IPS-11a (cell line): ENCODE results near the gene LRCH1.

Experiments used
- H3K4me3 ChIP-seq: one replicate; pipeline ENCODE4 v1.5.1; 2013; ENCODE audit warnings: low read depth, low read length, control low read depth

Gene LRCH1

DNA sequence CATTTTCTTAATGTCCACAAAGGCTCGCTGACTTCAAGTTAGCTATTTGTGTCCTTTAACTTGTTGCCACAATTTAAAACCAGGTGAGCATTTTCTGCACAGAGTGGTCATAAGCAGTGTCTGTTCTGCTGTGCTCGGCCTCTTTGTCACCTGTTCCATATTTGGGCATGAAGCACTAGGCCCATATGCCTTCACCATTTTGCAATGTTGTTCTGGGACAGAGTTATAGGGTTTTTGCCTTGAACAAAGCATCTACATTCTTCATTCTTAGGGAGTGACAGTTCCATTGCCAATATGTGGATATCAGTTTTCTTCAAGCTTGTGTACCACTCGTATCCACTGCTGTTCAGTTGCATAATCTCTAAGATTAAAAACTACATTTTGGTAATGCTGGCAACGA is 56.1 kb downstream of the LRCH1 start:
- H3K4me3 ChIP-seq: no peak overlapping the region

DNA sequence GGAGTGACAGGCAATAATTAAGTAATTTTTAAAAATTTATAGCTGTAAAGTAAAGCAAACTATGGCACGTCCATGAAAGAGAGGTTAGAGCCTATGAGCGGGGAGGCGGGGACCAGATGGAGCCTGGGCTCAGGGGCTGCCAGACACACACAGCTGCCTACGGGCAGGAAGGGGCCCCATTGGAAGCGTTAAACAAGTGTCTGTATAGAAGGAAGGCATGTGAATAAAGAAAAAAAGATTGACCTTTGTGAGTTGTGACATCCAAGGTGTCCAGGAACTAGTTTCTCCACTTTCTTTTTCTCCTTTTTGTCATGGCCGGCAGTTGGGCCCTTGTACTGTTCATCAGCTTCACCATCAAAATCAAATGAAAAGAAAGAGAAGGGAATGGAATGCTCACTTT is 56.8 kb downstream of the LRCH1 start:
- H3K4me3 ChIP-seq: no peak overlapping the region

DNA sequence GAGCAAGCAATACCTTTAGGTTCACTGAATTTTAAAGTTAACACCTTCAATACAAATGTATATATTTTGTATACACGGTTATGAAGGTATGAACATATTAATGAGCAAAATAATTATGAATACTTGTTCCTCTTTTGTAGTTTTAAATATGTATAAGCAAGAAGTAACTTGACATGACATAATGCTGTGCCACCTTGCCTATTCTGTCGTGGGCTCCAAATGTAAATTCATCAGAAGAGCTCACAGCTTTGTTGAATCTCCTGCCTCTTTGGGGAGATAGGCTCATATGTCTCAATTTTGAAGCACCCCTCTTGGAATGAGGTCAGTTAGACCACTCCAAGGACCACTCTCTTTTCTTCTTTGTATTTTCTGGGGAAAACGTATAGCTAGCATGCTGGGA is 59.3 kb downstream of the LRCH1 start:
- H3K4me3 ChIP-seq: no peak overlapping the region

DNA sequence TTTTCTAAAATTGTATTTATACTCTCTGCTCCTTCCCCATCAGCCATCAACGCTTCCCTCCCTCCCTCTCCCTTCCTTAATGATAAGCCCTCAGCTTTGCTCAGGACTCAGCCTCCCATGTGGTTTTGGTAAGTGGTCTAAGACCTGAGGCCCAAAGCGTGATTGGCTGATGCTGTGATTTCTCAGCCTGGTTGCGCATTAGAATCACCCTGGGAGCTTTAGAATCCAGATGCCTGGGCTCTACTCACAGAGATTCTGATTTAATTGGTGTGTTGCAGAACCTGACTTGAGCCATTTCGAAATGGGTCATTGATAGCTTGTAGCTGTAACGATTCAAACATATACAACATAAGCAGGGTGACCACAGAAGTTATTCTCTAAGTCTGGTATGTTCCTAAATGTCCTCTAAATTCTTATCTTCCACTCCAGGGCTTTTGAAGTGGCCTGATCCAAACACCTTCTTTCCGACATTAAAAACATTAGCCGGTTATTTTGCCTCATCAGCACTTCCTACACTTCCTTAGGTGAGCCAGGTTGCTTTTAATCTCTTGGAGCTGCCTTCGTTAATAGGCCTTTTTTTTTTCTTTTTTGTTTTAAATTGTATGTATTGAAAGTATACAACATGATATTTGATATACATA is 60.6 kb downstream of the LRCH1 start:
- no peak overlapping the region for H3K4me3 ChIP-seq

DNA sequence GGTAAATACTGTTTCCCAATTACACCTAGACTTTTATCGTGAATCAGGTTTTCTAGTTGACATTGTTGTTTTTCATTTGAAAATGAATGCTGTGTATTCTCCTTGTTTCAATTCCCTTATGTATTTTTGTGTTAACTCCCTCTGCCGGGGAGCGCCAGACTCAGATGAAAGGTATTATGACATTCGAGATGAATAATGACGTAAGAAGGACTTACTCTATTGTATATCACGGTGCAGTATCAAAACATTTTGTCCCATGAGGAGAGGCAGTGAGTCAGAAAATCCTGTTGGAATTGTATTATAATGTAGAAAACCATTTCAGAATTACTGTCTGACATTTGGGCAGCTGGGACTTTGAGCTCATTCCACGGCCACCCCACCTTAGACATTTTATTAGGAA is 61.6 kb downstream of the LRCH1 start:
- H3K4me3 ChIP-seq: no peak overlapping the region

DNA sequence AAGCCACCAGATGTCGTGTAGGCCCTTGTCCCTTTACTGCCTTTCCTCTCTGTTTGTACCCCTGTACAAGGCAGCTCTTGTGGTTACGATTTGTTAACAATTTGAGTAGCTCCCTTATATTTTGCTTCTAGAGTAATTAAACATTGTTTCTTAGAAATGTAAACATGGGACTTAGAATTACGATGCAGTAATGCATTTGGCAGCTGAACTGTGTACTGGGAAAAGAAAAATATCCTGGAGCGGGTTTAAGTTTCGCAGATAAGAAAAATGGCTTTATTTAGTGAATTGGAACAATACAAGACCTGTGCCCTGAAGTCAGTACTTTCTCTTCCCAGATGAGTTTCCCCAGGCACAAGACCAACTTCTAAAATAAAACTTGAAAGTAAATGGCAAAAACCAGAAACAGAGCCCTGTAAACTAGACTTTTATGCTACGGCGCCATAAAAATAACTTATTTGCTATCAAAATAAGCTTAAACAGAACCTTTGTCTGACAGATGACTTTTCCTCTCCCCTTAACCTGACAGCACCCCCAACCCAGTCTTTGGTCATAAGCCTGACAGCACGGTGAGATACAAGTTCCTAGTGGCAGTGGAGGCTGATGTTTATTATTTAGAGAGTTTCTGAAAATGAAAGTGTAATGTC is 63.0 kb downstream of the LRCH1 start:
- H3K4me3 ChIP-seq: no peak overlapping the region

DNA sequence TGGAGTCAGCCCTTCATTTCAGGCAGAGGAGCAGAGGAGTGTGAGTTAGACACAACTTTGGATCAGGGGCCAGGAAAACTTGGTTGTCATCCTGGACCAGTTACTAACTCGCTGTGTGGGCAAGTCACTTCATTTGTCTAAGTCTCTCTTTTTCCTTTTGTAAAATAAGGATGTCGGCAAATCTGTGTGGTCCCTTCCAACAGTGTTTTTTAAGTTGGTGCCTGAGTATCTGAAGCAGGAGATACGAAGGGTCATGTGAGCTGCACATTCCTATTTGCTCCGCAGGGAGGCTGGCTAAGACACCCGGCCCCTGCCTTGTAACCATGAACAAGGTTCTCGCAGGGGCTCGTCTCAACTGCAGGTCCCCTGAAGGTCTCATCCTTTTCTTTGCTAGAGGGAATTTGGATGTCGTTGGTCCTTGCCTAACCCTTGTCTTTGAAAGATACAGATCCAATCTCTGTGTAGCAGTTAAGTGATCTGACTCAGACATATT is 64.3 kb downstream of the LRCH1 start:
- H3K4me3 ChIP-seq: no peak overlapping the region

DNA sequence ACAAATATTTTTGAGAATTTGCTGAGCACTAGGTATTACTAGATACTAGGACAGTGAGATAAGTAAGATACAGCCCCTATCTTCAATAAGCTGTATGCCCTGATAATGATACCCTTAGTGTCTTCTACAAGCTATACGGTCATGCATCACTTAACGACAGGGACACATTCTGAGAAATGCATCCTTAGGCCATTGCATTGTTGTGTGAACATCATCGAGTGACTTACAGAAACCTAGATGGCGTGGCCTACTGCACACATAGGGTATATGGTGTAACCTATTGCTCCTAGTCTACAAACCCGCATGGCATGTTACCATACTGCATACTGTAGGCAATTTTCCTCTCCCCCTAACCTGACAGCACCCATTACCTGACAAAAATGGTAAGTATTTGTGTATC is 64.9 kb downstream of the LRCH1 start:
- H3K4me3 ChIP-seq: no peak overlapping the region

DNA sequence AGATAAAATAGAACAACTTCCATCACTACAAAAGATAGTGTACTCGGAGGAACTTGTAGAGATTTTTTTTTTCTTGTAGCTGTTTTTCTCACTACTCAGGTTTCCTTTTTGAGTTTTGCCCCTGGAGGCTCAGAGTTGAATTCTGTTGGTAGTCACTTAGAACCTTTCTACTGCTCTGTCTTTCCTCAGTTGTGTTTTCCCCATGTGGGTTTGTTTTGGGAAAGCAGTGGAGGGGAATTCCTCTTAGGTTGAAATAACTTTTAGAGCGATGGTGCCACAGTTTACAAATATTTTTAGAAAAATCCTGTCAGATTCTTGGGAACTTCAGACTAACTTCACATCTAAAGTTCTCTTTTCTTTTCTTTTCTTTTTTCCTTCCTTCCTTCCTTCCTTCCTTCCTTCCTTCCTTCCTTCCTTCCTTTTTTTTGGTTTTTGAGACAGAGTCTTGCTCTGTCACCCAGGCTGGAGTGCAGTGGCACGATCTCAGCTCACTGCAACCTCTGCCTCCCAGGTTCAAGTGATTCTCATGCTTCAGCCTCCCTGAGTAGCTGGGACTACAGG is 65.8 kb downstream of the LRCH1 start:
- no peak overlapping the region for H3K4me3 ChIP-seq

DNA sequence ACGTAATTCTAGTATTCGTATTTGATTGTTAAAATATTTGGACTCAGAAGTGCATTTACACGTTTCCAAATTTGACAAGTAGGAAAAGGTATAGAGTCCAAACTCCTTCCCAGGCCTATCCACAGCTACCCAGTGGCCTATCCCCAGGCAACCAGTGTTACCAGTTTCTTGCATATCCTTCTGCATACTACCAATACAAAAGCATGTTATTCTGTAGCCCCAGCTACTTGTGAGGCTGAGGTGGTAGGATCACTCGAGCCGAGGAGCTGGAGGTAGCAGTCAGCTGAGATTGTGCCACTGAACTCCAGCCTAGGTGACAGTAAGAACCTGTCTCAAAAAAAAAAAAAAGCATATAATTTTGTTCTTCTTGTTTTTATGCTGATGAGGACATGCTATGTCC is 67.1 kb downstream of the LRCH1 start:
- H3K4me3 ChIP-seq: no peak overlapping the region

DNA sequence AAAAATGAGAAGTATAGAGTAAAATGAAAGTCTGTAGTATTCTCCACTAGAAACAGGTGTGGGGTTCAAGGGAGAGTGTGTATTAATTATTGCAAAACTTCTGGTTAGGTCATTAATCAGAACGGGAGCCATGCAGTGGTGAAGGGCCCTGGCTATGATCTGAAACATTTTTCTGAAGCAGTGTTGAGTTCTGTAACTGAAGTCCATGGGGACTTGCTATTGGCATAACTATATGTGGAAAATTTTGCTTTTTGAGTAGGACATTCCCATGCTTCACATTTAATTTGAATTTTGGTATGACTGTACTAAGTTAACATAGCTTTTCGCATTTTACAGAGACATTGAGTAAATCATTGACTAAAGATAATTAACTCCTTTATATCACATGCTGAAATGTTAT is 67.5 kb downstream of the LRCH1 start:
- H3K4me3 ChIP-seq: no peak overlapping the region

DNA sequence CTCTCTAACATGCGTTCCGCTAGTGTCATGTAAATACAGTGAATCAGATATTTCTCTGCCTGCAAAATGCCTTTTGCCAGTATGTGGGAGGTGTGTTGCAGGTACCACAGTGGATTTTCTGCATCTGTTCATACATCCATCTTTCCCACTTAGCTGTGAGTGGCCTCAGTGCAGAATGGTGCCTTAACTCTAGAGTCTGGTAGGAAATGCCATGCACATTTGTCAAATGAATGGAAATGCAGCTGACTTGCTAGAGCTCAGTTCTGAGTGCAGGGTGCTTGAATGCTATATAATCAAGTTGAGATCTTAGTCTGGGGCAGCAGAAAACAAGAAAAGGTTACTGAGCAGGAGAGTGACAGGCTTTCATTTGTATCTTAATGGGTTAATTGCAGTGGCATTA is 68.2 kb downstream of the LRCH1 start:
- no peak overlapping the region for H3K4me3 ChIP-seq

DNA sequence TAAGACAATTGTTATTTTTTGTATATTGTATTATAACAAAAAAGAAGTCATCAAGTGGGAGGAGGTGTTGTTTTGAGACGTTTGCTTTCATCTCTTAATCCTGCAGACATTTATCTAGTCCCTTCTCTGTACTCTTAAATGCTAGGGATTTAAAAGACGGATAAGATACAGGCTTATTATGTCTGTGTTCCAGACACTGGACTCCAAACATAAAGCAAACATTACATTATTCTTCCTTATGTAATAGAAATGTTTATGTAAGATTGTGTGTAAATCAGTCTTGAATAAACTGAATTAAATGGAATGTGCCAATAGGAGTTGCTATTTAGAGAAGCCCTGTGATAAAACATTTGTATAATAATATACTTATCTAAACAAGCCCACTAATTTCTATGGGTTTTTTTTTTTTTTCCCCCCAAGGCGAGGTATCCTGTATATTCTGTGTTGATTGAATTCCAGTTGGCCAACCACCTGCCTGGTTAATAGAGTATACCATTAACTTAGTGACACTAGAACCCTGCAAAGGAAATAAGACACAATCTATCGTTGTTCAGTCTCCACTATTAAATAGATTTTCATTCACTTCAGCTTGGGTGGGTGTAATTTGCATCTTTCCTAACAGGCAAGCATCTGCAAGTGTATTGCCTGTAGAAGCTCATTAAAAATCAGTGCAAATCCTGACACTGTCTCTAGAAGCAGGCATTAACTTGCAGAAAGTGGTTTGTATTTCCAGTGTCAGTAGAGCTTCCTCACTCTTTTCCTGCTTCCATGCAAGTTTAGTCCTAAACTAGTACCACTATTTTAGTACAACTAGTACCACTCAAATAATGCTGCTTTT is 69.0 kb downstream of the LRCH1 start:
- H3K4me3 ChIP-seq: no peak overlapping the region

DNA sequence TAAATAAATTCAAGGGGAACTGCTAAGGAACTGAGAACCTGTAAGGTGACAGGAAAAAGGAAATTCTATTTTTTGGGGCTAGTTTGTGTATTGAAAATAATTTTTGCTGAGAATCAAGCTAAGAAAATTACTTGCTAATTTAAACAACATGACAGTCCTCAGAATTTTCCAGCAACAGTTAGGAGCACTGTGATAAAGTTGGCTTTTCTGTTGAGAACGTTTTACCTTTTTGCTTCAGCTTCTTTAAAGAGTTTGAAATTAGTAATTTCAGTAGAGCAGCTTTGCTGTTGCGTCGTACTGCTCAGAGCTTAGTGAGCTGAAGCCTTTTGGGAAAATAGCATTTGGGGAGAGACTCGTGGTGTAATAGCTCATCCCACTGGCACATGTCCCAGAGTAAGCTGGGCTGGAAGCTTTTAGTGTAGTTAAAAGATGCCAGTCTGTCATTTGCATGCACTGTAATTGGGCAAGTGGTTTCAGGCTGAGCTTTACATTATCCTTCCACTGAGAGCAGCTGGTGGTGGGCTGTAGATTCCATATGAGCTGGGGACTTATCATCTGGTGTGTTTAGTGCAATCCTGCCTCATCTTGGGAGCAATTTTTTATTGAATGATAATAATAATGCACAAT is 69.8 kb downstream of the LRCH1 start:
- H3K4me3 ChIP-seq: no peak overlapping the region

DNA sequence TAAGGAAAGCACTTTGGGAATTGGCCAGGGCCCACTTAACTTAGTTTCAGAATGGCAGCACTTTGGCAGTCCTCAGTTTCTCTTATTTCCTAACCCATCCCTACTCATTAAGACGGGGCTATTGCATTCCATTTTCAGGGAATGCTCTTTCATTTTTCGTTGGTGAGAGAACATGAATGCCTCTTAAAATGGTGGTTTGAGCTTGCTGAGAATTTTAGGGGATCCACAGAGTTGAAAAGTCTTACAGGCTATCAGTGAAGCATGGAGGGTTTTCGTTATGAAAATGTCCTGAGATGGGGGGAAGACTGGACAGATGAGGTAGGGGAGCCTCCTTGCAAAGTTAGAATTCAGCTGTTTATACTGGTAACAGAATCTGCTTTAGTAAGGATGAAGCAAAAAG is 71.4 kb downstream of the LRCH1 start:
- H3K4me3 ChIP-seq: no peak overlapping the region

DNA sequence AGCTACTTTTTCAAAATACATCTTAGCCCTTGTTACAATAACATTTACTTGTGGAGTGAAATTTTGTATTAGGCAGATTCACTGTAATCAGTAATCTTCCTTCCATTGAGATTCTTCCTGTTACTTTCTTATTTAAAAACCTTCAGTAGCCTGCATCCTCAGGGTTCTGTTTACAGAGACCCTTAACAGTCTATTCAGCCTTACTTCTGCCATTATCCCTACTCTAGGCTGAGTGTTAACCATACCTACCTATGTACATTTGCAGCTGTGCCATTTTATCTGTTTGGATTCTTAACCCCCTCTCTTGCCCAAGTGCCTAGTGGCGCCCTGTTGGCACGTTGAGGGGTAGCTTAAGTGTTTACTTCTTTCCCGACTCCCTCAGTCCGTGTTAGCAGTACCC is 71.9 kb downstream of the LRCH1 start:
- H3K4me3 ChIP-seq: no peak overlapping the region

DNA sequence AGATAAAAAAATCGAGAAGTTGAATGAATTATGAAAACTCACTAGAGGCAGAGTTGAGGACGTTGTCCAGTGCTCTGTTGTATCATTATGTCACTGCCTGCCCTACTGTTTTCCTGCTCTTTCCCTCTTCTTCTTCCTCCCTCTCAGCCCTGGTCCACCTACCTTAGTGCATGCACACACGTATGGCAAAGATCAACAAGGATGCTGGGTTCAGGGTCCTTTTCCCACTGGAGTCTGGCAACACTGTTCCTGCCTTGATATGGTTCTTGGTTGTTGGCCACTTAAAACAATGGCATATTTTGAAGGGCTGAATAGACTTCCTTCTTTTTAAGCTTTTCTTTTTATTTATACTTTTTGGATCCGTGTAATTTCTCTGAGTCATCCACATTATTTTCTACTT is 74.5 kb downstream of the LRCH1 start:
- no peak overlapping the region for H3K4me3 ChIP-seq

DNA sequence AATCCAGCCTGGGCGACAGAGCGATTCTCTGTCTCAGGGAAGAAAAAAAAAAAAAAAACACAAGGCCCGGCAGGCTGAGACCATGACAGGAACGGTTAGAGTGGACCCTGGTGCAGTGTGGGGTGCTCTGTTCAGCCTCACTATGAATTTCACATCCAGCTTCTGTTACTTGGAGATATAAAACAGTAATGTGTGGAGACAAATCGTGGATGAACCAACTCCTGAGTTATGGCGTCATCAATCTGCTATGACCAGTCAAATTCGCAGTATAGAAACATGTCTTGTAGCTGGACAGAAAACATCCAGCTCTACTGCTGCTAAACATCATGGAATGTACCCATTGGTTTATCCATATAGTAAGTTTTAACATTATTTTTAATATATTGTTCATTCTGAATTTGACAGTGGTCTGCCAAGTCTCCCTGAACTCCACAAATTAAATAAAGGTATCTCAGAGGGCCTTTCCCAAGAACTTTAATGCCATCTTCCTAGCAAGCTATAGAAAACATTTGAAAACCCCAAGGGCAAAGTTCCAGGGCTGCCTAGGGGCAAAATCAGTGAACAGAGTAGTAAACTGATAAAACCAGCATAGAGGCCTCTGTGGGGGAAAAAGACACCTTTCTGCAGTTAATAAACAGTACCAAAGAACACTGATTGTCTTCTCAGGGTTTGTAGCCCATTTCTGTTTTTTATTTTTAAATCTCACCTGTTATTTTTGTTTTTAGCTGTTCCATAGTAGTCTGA is 75.8 kb downstream of the LRCH1 start:
- H3K4me3 ChIP-seq: no peak overlapping the region

DNA sequence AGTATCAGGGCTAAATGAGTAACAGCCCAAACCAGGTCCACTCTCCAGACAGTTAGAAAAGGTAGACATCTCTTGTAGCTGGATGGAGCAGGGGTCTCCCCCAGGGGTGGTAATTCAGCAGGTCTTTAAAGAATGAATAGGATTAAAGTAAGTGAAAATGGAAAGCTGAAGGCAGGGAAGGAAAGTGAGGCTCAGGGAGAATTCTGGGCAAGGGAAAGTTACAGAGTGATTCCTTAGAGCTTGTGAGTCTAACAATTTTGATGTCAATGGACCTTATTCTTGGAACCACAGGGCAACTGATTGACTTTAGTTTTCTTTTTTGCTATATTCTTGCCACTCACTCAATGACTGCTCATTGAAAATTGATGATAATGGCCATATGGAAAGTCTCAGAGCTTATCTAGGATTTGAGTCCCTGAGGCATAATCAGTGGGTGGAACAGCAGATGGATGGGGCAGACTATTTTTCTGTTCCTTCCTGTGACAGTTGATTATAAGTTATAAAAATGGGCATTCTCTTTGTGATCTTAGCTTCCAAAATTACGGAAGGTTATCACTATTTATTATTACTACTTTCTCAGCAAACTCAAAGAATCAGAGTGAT is 76.9 kb downstream of the LRCH1 start:
- H3K4me3 ChIP-seq: no peak overlapping the region
